ENCODE measurements around the gene TACC3.

DNA sequence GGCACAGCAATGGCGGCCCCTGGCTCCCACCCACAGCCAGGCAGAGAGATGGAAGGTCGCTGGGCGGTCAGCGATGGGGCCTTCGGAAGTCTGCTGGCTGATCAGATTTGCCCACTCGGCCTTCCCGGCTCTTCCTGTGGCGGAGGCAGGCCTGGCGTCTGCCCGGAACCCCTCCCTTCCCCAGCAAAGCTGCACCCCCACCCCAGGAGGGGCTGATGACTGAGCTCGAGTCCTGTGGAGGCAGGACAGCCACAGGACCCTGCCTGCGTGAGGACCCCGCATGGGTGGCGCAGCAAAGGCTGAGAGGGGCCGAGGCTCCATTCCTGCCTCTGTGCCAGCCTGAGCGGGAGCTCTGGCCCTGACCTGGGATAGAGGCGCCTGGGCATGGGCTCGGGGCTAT lies 34.8 kb downstream of the TACC3 start:
- TF ChIP-seq, protein P1, sequence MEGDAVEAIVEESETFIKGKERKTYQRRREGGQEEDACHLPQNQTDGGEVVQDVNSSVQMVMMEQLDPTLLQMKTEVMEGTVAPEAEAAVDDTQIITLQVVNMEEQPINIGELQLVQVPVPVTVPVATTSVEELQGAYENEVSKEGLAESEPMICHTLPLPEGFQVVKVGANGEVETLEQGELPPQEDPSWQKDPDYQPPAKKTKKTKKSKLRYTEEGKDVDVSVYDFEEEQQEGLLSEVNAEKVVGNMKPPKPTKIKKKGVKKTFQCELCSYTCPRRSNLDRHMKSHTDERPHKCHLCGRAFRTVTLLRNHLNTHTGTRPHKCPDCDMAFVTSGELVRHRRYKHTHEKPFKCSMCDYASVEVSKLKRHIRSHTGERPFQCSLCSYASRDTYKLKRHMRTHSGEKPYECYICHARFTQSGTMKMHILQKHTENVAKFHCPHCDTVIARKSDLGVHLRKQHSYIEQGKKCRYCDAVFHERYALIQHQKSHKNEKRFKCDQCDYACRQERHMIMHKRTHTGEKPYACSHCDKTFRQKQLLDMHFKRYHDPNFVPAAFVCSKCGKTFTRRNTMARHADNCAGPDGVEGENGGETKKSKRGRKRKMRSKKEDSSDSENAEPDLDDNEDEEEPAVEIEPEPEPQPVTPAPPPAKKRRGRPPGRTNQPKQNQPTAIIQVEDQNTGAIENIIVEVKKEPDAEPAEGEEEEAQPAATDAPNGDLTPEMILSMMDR (IDR thresholded peaks at IDR 0.05) = no peak
- TF ChIP-seq POLR2A (IDR thresholded peaks at IDR 0.05) = no peak
